HG02798 (cell line): Measurements from ENCODE around the gene HAVCR2.
"Not testable (repeated sequence)": the region's sequence is repeated elsewhere in the genome, so short reads cannot be mapped to it uniquely, and the experiment has no call there.

Source experiments
- ATAC-seq: cut with Tn5 transposase; IDR thresholded peaks from one replicate; pipeline ENCODE4 v1.9.1; 2021; ENCODE audit warnings: mild to moderate bottlenecking; ENCODE audit not compliant: unreplicated experiment, poor library complexity

Gene HAVCR2

GRCh38 chr5:157047898-157048297, 60.9 kb downstream of the HAVCR2 start:
- ATAC-seq: peak; percentile 53

GRCh38 chr5:157047016-157047415, 61.8 kb downstream of the HAVCR2 start:
- not testable (repeated sequence) for ATAC-seq

DNA sequence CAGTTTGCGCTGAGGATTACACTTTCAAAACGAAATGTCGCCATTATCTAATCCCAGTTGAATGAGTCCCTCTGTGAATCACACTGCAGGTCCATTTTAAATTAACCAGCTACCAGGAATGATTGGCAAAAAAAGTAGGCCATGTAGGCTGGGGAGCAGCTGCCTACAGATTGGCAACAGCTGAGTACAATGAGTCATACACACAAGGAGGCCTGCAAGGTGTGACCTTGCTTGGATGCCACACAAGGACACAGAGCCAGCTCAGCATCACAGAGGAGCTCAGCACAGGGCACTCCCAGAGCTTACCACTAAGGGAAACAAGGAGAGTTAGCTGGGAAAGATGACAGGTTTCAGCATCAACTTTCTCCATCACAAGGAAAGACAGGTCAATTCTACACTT, 62.8 kb downstream of the HAVCR2 start:
- ATAC-seq: no peak

DNA sequence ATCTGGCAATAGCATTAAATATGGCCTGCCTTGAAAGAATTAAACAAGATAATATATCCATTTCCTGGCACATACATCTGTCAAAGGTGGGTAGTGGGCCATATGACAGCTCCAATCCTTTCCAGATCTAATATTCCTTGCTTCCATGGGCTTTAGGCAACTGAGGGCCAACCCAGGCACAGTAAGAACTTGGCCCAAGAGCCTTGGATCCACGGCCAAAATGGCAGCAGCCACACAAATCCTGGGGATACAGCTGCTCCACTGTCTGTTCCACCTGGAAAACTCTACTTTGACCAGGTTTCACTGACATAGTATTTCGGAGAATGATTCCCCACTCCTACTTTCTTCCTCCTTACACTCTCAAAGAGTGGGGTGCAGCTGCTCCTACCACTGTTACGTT, 63.2 kb downstream of the HAVCR2 start:
- no peak for ATAC-seq

DNA sequence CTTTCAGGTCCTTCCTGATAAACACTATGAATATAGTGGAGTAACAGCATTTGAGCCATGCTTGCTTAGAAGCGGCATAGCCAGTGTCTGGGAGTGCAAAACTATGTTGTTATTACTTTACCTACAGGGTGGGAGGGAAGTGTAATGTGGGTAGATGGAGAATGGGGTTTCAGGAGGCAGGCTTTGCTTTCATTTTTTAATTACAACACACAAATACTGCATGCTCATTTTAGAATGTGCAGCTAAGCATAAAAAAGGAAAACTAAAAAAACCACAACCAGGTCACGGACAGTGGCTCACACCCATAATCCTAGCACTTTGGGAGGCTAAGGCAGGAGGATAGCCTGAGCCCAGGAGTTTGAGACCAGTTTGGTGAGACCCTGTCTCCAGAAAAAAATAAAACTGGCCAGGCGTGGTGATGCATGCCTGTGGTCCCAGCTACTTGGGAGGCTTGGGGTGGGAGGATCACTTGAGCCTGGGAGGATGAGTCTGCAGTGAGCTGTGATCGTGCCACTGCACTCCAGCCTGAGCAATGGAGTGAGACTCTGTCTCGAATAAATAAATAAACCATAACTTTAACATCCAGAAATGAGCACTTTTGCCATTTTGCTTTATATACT, 70.2 kb downstream of the HAVCR2 start:
- peak; percentile 44 for ATAC-seq
